Stomach (tissue), 9 donors: ENCODE measurements around the gene UBE2O. TPM values are rescaled to one million over a fixed set of nuclear protein-coding genes. Genes with fewer than 3 reads are reported as not detected.

Source experiments
- DNase-seq, 2 donors: peaks; one replicate each; pipeline versions ENCODE4 v3.0.0 to v3.0.0-alpha.2; 2013 to 2019
- H3K27ac ChIP-seq, 5 donors: fragments of 200-600 bp in 4 of 5; sonication (generic) in 4 of 5; one replicate each; pipeline ENCODE4 v1.5.1; 2013 to 2019; ENCODE audit warnings: mild to moderate bottlenecking in 1 of 5, moderate library complexity in 1 of 5
- H3K27me3 ChIP-seq, 3 donors: fragments of 200-600 bp; sonication (generic); one replicate each; pipeline ENCODE4 v1.5.1; 2017 to 2019; ENCODE audit warnings: mixed run types in 1 of 3
- H3K36me3 ChIP-seq, 4 donors: fragments of 200-600 bp; sonication (generic); 1 replicate in 3 of 4; 2 replicates in 1 of 4; pipeline ENCODE4 v1.5.1; 2016 to 2019
- H3K4me1 ChIP-seq, 4 donors: fragments of 200-600 bp; sonication (generic); one replicate each; pipeline ENCODE4 v1.5.1; 2016 to 2019
- H3K4me3 ChIP-seq, 4 donors: fragments of 200-600 bp; sonication (generic) in 3 of 4; one replicate each; pipeline ENCODE4 v1.5.1; 2016 to 2019; ENCODE audit warnings: mild to moderate bottlenecking in 1 of 4
- H3K9me3 ChIP-seq, 4 donors: fragments of 200-600 bp; sonication (generic); one replicate each; pipeline ENCODE4 v1.5.1; 2016 to 2019
- EP300 ChIP-seq: sonication (generic); formaldehyde crosslinking; IDR thresholded peaks from one replicate; pipeline ENCODE4 v1.6.1; 2017; ENCODE audit warnings: antibody characterized with exemption
- POLR2A ChIP-seq, 4 donors: fragments of 450-650 bp; IDR thresholded peaks; one replicate each; pipeline ENCODE4 v1.6.1; 2016; ENCODE audit warnings: antibody characterized with exemption in 4 of 4, control low read depth in 2 of 4, mild to moderate bottlenecking in 1 of 4, moderate library complexity in 1 of 4
- POLR2AphosphoS5 ChIP-seq, 3 donors: sonication (generic); formaldehyde crosslinking; IDR thresholded peaks; one replicate each; pipeline ENCODE4 v1.6.1; 2016; ENCODE audit warnings: antibody characterized with exemption in 3 of 3
- WGBS, 5 donors: extraction: QIAGEN DNeasy Blood & Tissue Kit in 3 of 5; methylation state at CpG; one replicate each; pipeline versions ENCODE4 v1.1.5 to v1.1.7; 2013 to 2018; 5-methylcytosine and 5-hydroxymethylcytosine counted together
- intact Hi-C: fragments of 100-400 bp; cut with DNase I; formaldehyde crosslinking; loops from one replicate; pipeline ENCODE4 v1.15.1; 2023; ENCODE audit warnings: low total_unique reads
- polyA plus RNA-seq, 3 donors: library from polyadenylated mRNA; stranded (reverse); fragments of 200-250 nt; gene quantifications; one replicate each; pipeline ENCODE4 v1.2.3, GENCODE V29; 2013
- total RNA-seq, 5 donors: library from RNA; depleted of rRNA; stranded (reverse); fragments of >200 nt; gene quantifications; one replicate each; pipeline versions ENCODE4 v1.1.0 to v1.2.3, GENCODE V29; 2014 to 2016
- TF ChIP-seq, protein P1 (sequence below), 7 experiments: fragments of 450-650 bp in 4 of 7; fragments of 200-600 bp in 3 of 7; sonication (generic) in 3 of 7; IDR thresholded peaks; one replicate each; pipeline ENCODE4 v1.5.1; 2016 to 2019; ENCODE audit warnings: antibody characterized with exemption in 7 of 7, control low read depth in 2 of 7, mild to moderate bottlenecking in 1 of 7
- donor health status: healthy with polysubstance abuse.
- donor health status: Bipolar disorder and iron deficiency.
- donor health status: healthy.

UBE2O gene
- total and polyA plus RNA-seq, 8 donors: 4.6 to 32.7 (median 11.9) TPM

DNA sequence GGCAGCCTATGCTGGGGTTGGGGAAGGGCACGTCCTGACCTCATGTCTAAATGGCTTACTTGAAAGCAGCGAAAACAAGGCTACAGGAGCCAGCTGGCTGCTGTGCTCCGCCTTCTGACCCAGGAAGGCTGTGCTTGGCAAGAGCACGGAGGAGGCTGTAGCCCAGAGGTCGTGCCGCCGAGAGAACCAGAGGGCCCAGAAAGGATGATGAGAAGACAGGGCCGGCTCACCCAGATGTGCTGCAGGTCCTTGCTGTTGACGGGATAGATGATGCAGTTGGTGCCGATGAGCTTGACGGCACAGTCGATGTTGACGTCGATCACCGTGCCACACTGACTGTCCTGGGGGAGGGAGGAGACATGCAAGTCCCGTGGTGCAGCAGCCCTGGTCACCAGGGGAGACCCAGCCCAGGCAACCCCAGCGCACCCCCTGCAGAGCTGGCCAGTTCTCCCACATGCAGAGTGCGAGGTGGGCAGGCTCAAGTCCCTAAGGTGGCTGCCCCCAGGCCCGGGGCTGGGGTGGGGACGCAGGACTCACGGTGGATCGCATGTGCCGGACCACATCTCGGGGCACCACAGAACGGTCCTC is 47.9 kb downstream of the UBE2O start:
- WGBS, 5 donors: 80 to 85% (median 84%) methylated on average over 21 to 25 of the region's 25 CpGs
- Histone ChIP-seq H3K36me3 (peaks cover 34 to 59% (median 52%) of the 10 kb centered on the region in 4 donors), H3K9me3 (no peaks in the 10 kb centered on the region), H3K4me1 (peaks cover 0 to 27% (median 21%) of the 10 kb centered on the region in 4 donors), H3K27me3 (no peaks in the 10 kb centered on the region), H3K27ac (no peak overlapping the region), H3K4me3 (no peak overlapping the region)
- peak in 1 of 2 donors; percentile 32 for DNase-seq
- TF ChIP-seq POLR2AphosphoS5 (IDR thresholded peaks at IDR 0.05) (no peak), POLR2A (IDR thresholded peaks at IDR 0.05) (no peak), EP300 (no peak)
- TF ChIP-seq, protein P1, sequence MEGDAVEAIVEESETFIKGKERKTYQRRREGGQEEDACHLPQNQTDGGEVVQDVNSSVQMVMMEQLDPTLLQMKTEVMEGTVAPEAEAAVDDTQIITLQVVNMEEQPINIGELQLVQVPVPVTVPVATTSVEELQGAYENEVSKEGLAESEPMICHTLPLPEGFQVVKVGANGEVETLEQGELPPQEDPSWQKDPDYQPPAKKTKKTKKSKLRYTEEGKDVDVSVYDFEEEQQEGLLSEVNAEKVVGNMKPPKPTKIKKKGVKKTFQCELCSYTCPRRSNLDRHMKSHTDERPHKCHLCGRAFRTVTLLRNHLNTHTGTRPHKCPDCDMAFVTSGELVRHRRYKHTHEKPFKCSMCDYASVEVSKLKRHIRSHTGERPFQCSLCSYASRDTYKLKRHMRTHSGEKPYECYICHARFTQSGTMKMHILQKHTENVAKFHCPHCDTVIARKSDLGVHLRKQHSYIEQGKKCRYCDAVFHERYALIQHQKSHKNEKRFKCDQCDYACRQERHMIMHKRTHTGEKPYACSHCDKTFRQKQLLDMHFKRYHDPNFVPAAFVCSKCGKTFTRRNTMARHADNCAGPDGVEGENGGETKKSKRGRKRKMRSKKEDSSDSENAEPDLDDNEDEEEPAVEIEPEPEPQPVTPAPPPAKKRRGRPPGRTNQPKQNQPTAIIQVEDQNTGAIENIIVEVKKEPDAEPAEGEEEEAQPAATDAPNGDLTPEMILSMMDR (IDR thresholded peaks at IDR 0.05): no peak
- intact Hi-C loops: no loop called here

DNA sequence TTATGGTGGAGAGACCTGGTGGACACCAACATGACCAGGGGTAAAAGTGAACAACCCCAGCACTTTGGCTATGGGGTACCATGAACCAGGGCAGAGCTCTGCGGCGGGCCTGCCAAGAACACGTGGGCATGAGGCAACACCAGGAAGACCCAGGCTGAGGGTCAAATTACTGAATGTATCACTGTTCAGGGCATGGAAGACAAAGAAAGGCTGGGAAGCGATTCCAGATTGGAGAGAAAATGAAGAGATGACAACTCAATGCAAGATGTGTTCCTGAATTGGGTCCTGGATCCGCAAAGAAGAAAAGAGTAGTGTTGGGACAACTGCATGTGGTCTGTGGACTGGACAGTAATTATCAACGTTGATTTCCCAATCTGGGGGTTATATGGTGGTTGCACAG is 48.7 kb downstream of the UBE2O start:
- WGBS, 5 donors: 88 to 94% (median 89%) methylated on average over 6 of the region's 6 CpGs
- Histone ChIP-seq H3K4me1 (peaks cover 0 to 27% (median 17%) of the 10 kb centered on the region in 4 donors), H3K36me3 (peaks cover 42 to 62% (median 61%) of the 10 kb centered on the region in 4 donors), H3K4me3 (no peak overlapping the region), H3K27ac (no peak overlapping the region), H3K9me3 (no peaks in the 10 kb centered on the region), H3K27me3 (no peaks in the 10 kb centered on the region)
- TF ChIP-seq POLR2AphosphoS5 (IDR thresholded peaks at IDR 0.05) (no peak), EP300 (no peak), POLR2A (IDR thresholded peaks at IDR 0.05) (no peak)
- TF ChIP-seq, protein P1 (IDR thresholded peaks at IDR 0.05): no peak
- intact Hi-C loops: no loop called here
- no peak for DNase-seq

DNA sequence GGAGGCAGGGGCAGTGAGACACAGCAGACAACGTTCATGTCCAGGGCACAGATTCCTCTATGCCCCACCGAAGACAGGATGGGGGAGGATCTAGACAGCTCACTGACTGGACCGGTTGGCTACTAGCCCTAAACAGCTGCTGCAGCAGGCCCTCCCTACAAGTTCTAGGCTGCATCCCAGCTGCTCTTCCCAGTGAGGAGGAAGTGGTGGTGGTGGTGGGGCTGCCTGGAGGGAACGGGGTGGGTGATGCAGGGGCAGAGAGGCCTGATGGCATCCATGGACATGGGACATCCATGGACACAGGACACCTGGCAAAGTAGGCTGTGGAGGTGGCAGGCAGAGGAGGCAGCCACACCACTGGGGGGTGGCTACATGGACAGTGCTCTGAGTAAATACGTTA is 50.2 kb downstream of the UBE2O start:
- Histone ChIP-seq H3K4me1 (peaks cover 0 to 23% (median 12%) of the 10 kb centered on the region in 4 donors), H3K4me3 (no peak overlapping the region), H3K27ac (no peak overlapping the region), H3K27me3 (no peaks in the 10 kb centered on the region), H3K9me3 (no peaks in the 10 kb centered on the region), H3K36me3 (peaks cover 50 to 78% (median 75%) of the 10 kb centered on the region in 4 donors)
- intact Hi-C loops: no loop called here
- TF ChIP-seq EP300 (no peak), POLR2AphosphoS5 (IDR thresholded peaks at IDR 0.05) (no peak), POLR2A (IDR thresholded peaks at IDR 0.05) (no peak)
- TF ChIP-seq, protein P1 (IDR thresholded peaks at IDR 0.05): no peak
- WGBS, 5 donors: 80 to 92% (median 88%) methylated on average over 5 of the region's 5 CpGs
- DNase-seq: no peak

DNA sequence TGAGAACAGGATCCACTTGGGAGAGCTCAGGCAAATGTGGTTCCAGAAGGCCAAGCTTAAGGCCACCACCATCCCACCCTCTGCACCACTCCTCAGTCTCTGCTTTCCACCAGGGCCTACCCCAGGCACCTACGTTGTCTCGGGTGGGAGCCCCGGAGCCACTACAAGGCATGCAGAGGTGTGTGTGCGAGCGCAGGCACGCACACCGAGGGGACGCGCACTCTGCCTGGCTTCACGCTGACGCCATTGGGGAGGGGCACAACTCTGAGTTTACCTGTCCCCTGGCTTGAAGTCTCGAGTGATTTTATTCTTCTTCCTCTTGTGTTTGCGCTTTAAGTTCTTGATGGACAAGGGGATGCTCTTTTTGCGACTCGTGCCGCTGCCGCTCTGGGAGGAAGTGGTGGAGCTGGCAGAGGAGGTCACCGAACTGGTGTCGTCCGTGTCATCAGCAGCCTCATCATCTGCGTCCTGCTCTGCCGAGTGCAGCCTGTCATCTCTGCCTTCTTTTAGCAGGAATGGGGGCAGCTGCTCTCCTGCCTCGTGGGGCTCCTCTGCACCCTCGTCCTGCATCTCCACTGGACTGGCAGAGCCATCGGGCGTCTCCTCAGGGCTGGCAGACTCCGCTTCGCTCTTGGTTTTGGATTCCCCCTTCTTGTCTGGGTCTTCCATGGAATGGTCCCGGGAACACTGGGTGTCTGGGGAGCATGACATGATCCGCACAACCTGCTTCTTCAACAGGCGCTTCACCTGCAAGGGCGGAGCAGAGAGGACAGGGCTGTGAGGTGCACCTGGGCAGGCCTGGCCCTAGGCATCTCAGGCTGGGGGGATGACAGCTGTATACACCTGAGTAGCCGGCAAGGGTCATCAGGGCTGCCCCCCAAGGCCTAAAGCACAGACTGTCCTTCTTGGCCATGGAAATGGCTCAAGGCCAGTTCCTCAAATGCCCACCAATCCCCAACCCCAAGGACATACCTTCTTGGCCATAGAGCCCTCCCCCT is 53.5 kb downstream of the UBE2O start:
- Histone ChIP-seq H3K4me1 (peaks cover 0 to 4% (median 3%) of the 10 kb centered on the region in 4 donors), H3K27me3 (no peaks in the 10 kb centered on the region), H3K27ac (no peak overlapping the region), H3K9me3 (no peaks in the 10 kb centered on the region), H3K36me3 (peaks cover 65 to 100% (median 99%) of the 10 kb centered on the region in 4 donors), H3K4me3 (no peak overlapping the region)
- DNase-seq: no peak
- 91 to 93% (median 91%) methylated on average over 24 to 33 of the region's 33 CpGs for WGBS, 5 donors
- intact Hi-C loops: loop anchor here (5.0 kb wide), 1 partner anchor 97 kb away; no protein-coding TSS in a partner anchor
- TF ChIP-seq POLR2A (IDR thresholded peaks at IDR 0.05): no peak
- TF ChIP-seq POLR2AphosphoS5 (IDR thresholded peaks at IDR 0.05): no peak
- TF ChIP-seq, protein P1 (IDR thresholded peaks at IDR 0.05): no peak
- no peak for TF ChIP-seq EP300
